Astrocyte of the cerebellum (primary cell): ENCODE measurements around the gene MTG2.
"Not testable (repeated sequence)": the region's sequence is repeated elsewhere in the genome, so short reads cannot be mapped to it uniquely, and the experiment has no call there.

Source experiments
- DNase-seq: peaks from one replicate; pipeline ENCODE4 v3.0.0-alpha.2; 2011; ENCODE audit warnings: low read depth
- H3K4me3 ChIP-seq: 2 replicates; pipeline ENCODE4 v1.5.1; 2011; ENCODE audit warnings: mild to moderate bottlenecking, low read depth, low read length, moderate library complexity
- in situ Hi-C: cut with HindIII; loops from 2 replicates; pipeline ENCODE4 v1.10.0; 2017; ENCODE audit warnings: low sequenced_read_pairs
- TF ChIP-seq, protein P1 (sequence below): IDR thresholded peaks from 2 replicates; pipeline ENCODE4 v1.5.1; 2012; ENCODE audit warnings: low read length, low read depth, moderate library complexity, mild to moderate bottlenecking; ENCODE audit errors: missing control alignments

MTG2 gene

DNA sequence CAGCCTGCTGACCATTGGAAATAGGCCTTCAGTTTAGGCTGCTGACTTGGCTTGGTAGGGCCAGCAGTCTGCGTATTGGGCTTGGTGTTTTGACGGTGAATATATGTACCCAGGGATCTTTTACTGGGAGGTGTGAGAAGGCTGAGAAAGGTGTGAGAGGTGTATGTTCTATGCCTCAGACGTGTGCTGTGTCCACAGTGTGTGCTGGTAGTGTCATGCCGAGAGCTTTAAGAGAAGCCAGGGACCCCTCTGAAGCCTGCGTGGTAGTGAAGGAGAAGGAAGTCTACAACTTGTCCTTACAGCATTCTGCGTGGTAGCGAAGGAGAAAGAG, 37.2 kb upstream of the MTG2 start:
- TF ChIP-seq, protein P1, sequence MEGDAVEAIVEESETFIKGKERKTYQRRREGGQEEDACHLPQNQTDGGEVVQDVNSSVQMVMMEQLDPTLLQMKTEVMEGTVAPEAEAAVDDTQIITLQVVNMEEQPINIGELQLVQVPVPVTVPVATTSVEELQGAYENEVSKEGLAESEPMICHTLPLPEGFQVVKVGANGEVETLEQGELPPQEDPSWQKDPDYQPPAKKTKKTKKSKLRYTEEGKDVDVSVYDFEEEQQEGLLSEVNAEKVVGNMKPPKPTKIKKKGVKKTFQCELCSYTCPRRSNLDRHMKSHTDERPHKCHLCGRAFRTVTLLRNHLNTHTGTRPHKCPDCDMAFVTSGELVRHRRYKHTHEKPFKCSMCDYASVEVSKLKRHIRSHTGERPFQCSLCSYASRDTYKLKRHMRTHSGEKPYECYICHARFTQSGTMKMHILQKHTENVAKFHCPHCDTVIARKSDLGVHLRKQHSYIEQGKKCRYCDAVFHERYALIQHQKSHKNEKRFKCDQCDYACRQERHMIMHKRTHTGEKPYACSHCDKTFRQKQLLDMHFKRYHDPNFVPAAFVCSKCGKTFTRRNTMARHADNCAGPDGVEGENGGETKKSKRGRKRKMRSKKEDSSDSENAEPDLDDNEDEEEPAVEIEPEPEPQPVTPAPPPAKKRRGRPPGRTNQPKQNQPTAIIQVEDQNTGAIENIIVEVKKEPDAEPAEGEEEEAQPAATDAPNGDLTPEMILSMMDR = no peak
- in situ Hi-C loops = no loop called here
- DNase-seq = no peak
- H3K4me3 ChIP-seq = no peak overlapping the region

DNA sequence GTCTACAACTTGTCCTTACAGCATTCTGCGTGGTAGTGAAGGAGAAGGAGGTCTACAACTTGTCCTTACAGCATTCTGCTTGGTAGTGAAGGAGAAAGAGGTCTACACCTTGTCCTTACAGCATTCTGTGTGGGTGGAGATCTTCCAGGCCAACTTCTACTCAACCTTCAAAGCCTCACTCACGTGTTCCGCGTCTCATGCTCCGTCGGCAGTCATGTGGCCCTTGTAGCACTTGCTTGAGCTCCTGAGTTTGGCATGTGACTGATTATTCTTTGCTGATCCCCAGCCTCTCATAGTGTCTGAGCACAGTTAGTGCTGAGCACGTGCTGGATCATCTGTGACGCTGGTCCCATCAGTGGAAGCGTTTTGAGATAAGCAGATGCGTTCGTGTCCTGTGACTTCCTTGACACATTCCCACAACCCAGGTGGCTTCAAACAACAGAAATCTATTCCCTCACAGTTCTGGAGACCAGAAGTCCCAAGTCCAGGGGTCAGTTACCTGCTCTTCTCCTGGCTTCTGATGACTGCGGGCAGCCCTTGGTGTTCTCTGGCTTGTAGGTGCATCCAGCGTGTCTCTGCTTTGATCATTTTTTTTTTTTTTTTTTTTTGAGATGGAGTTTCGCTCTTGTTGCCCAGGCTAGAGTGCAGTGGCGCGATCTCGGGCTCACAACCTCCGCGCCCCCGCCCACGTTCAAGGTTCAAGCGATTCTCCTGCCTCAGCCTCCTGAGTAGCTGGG, 36.6 kb upstream of the MTG2 start:
- DNase-seq = no peak
- H3K4me3 ChIP-seq = no peak overlapping the region
- TF ChIP-seq, protein P1 = no peak
- in situ Hi-C loops = no loop called here

DNA sequence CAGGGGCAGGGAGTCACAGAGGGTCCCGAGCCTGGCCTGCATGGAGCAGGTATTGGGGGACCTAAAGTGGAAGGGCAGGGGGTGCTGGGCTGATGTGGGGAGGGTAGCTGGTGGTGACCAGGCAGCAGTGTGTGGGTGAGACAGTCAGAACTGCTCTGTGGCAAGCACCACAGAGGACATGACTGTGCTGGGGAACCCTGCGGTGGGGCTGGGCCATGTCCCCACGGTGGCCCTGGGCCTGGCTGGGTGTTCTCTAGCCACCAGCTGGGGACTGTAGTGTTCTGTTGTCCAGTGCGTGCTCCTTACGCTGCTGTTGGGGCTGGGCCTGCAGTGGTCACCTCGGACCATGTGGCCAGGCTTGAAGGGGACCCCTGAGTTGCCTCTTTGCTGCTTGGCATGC, 35.7 kb upstream of the MTG2 start:
- DNase-seq = no peak
- in situ Hi-C loops = no loop called here
- TF ChIP-seq, protein P1 = no peak
- no peak overlapping the region for H3K4me3 ChIP-seq

- no peak overlapping the region for H3K4me3 ChIP-seq
- no peak for DNase-seq
- TF ChIP-seq, protein P1 = no peak
- in situ Hi-C loops = no loop called here
These were observed 35.3 kb upstream of the MTG2 start for GRCh38 chr20:62147528-62147927.

GRCh38 chr20:62148383-62148782, 34.4 kb upstream of the MTG2 start:
- in situ Hi-C loops, DNase-seq, H3K4me3 ChIP-seq: not testable (repeated sequence)

- TF ChIP-seq, protein P1 = no peak
- DNase-seq = no peak
- in situ Hi-C loops = no loop called here
- H3K4me3 ChIP-seq = no peak overlapping the region
These were observed 33.9 kb upstream of the MTG2 start for GRCh38 chr20:62148908-62149314.

- no peak for DNase-seq
- in situ Hi-C loops = no loop called here
- TF ChIP-seq, protein P1 = no peak
- no peak overlapping the region for H3K4me3 ChIP-seq
These were observed 33.1 kb upstream of the MTG2 start for GRCh38 chr20:62149532-62150309.
